HG03039 (cell line): ENCODE measurements around the gene LLGL1.

Source experiments
- ATAC-seq: cut with Tn5 transposase; IDR thresholded peaks from one replicate; pipeline ENCODE4 v1.9.1; 2021; ENCODE audit warnings: mild to moderate bottlenecking, moderate library complexity; ENCODE audit not compliant: unreplicated experiment

LLGL1 gene

DNA sequence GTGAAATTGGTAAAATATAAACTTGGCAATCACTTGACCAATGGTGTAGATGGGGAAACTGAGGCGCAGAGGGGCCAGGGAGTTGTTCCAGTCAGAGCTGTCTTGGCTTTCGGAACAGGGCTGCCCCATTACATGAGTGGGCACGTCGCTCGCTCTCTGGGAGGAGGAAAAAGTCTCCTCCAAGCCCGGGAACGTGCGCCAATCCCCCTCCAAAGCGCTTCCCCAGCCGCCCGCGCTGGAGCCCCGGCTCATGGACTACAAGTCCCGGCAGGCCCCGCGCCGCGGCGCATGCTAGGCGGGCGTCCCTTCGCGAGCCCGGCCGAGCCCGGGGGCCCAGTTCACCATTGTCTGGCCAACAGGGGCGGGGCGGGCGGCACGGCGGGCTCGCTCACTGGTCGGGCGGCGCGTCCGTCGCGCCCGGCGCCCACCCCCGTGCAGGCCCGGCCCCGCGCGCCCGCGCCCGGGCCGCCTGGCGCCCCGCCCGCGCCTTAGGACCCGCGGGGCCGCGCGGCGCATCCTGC is at the start of gene LLGL1:
TSS of gene LLGL1 (plus strand) at position 515 of the 521 bp plus-strand sequence. CDS start 48 bp downstream, outside the sequence.
- ATAC-seq = peak; percentile 87

DNA sequence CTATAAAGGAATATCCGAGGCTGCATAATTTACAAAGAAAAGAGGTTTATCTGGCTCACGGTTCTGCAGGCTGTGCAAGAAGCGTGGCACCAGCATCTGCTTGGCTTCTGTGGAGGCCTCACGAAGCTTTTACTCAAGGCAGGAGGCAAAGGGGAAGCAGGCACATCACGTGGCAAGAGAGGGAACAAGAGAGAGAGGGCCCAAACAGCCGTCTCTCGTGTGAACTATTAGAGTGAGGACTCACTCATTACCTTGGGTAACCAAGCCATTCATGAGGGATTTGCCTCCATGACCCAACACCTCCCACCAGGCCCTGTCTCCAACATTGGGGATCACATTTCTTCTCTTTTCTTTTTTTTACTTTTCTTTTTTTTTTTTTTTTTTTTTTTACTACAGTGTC is 49.3 kb upstream of the LLGL1 start:
- ATAC-seq = no peak

DNA sequence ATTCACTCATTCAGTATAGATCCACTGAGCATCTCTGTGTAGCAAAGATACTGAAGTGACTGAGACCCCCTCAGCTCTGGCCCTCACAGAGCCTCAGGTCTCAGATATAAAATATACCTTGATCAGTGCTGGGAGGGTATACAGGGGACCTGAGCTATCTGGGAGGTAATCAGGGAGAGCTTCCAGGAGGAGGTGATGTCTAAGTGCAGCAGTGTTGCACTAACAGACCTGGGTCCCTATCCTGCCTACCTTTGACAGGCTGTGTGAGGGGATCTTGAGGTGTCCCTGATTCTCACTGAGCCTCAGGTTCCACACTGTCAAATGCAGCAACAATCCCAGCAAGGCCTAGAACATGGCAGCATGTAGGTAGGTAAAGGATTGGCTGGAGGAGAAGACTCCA is 48.3 kb upstream of the LLGL1 start:
- ATAC-seq = no peak

DNA sequence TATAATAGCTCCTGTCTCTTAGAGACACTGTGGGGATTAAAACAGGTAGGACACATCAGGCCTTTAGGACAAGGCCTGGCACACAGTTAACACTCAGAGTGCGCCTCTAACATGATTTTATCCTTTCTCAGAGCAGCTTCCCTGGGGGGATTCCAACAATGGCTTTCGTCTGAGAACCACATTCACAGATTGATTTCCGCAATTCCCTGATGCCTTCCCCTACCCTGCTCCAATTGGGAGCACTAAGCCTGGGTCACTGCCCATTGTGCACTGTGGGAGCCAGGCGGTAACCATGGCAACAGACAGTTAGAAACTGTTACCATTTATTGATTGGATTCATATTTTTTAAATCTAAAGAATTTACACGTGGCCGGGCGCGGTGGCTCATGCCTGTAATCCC is 47.7 kb upstream of the LLGL1 start:
- no peak for ATAC-seq

GRCh38 chr17:18179196-18179595 is 46.2 kb upstream of the LLGL1 start:
- no peak for ATAC-seq

- ATAC-seq = no peak
Observed at GRCh38 chr17:18179804-18180203, 45.6 kb upstream of the LLGL1 start.

- no peak for ATAC-seq
Observed at GRCh38 chr17:18181358-18181757, 44.1 kb upstream of the LLGL1 start.

DNA sequence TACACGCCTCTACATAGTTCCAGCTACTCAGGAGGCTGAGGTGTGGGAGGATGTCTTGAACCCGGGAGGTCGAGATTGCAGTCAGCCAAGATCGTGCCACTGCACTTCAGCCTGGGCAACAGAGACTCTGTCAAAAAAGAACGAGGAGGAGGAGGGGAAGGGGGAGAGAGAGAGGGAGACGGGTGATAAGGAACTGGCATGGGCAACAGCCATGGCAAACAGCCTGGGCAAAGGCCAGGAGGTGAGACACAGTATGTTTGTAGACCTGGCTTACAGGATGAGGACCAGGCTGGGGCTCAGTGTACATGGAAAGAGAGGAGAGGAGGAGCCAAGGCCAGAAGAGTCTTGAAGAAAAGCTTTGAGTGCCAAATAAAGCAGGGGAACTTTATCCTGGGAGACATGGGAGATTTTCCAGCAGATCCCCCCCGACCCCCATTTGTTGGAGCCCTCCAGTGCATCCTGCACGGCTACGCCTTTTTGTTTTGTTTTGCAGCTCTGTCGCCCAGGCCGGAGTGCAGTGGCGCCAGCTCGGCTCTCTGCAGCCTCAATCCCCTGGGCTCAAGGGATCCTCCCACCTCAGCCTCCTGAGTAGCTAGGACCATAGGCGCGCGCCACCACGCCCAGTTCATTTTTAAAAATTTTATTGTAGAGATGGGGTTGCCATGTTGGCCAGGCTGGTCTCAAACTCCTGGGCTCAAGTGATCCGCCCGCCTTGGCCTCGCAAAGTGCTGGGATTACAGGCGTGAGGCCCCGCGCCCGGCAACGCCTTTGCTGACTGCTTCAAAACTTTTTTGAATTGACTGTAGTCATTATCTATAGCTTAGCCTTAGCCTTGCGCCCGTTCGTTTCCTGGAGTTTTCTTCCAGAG is 43.1 kb upstream of the LLGL1 start:
- ATAC-seq = no peak

- ATAC-seq = peak; percentile 39
Observed at GRCh38 chr17:18182978-18183333, 42.5 kb upstream of the LLGL1 start.

DNA sequence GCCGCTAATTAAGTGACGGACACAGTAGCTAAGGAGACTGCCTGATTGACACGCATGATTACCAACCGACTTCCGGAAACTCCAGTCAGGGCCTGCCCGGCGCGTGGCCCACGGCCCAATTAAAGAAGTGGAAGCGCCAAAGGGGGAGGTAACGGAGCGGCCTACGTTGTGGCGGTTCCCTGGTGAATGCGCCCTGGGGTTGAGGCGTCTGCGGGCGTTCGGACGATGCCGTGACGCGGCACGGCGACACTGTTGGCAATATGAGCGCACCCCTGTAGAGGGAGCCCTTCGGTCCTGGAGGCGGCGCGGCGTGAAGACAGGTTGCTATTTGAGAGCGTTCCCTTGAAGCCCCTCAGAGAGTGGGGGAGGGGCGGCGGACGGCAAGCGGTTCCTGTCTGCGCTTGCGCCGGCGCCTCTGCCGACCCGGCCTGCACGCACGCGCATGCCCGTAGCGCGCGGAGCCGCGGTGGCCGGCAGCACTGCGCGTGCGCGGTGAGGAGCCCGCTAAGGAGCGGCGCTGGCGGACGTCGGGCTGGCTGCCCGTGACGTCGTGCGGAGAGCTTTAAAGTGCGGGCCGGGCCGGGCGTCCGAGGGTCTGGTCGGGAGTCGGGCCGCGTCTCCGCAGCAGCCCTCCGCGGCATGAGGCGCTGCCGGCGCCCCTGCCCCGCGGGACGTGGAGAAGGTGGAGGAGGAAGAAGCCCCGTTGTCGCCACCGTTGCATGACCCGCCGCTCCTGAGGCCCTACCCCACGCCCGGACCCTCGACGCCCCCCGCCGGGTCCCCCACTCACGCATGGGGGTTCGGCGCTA is 41.9 kb upstream of the LLGL1 start, which contains the start of gene ALKBH5:
TSS of gene ALKBH5 (plus strand) at position 495 of the 809 bp plus-strand sequence. CDS start 416 bp downstream, outside the sequence.
- ATAC-seq = peak; percentile 74

GRCh38 chr17:18184143-18185031 is 41.0 kb upstream of the LLGL1 start:
- no peak for ATAC-seq

- ATAC-seq = no peak
Observed at GRCh38 chr17:18185391-18185790, 40.0 kb upstream of the LLGL1 start.

DNA sequence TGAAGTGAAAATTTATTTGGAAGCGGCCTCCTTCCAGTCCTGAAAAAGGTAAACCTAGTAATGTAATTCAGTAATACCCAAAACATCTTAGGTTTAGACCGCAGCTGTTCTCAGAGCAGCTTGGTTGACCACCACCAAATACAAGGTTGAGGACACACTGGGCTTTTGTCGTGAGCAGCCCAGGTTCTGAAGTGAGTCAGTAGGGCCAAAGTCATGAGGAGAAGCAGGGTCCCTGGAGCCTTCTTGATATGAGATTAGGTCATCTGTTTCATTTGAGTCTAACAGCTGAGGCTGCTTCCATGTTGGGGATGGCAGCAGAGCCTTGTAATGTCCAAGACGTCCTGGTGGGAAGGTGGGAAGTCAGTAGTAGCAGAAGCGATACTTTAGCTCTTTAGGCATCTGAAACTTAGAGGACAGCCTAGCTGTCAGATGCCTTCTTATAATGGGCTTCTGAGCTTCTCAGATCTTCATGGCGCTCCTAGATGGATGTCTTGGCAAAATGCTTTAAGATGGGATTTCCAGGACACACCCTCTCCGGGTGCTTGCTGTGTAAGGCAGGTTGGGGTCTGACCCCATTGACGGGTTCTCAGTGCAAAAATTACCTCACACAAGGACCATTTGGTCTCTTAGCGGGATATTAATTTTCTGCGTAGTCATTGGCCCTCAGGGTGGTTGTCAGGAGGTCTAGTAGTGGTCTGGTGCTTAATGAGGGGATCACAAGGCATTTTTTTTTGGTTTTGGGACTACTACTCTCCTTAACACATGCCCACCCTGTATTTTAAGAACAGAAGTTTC is 39.4 kb upstream of the LLGL1 start:
- no peak for ATAC-seq

- ATAC-seq = no peak
Observed at GRCh38 chr17:18186627-18186982, 38.8 kb upstream of the LLGL1 start.

DNA sequence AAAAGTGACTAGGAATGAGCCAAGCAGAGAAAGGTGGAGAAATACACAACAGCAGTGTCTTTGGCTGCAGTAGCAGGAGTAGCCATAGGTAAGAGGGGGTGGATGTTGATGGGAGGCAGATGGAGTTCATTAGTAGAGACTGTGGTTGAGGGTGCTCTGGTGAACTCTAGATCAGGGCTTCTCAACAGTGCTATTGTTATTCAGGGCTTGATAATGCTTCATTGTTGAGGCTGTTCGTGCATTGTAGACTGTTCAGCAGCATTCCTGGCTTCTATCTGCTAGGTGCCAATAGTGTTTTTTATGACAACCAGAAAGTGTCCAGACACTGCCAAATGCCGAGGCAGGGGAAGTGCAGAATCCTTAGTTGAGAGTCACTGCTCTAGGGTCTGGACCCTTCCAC is 38.2 kb upstream of the LLGL1 start:
- no peak for ATAC-seq

GRCh38 chr17:18187821-18188761 is 37.3 kb upstream of the LLGL1 start:
- ATAC-seq = no peak

GRCh38 chr17:18190628-18191235 is 34.7 kb upstream of the LLGL1 start:
- ATAC-seq = no peak

GRCh38 chr17:18191236-18191667 is 34.2 kb upstream of the LLGL1 start:
- ATAC-seq = no peak
